Measurements from ENCODE around the gene ZNF774.
A peak's percentile ranks its signal among the peaks of the same experiment; 100 is the strongest.

ZNF774 gene

DNA sequence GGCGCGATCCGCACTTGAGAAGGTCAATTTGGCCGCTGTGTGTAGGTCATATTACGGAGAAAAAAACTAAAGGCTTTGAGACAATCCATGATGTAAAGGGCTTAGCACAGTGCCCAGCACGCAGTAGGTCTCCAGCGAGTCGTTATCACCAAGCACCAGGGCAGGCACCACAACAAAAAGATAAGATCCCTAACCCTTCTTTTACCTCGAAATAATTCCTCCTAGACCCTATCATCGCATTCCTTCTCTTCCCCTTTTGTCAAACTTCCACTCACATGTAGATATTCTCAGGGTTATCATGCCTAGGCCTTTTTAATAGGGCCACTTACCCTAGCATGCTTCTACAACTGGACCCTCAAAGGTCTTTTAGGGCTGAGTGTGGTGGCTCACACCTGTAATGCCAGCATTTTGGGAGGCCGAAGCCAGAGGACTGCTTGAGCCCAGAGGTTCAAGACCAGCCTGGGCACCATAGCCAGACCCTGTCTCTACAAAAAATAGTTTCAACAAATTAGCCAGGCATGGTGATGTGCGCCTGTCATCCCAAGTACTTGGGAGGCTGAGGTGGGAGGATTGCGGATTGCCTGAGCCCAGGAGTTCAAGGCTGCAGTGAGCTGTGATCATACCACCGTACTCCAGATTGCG is 13.5 kb downstream of the ZNF774 start:
- H3K27me3 ChIP-seq (ENCODE audit: insufficient read depth, poor library complexity, severe bottlenecking) = no peaks in the 10 kb centered on the region
- H3K4me3 ChIP-seq (ENCODE audit: severe bottlenecking) = no peak overlapping the region
- peak overlapping the region; percentile 86 for H3K27ac ChIP-seq (ENCODE audit: poor library complexity, severe bottlenecking)
- ATAC-seq (ENCODE audit: low read depth) (no peak), DNase-seq (ENCODE audit: low spot score) (no peak)
- H3K36me3 ChIP-seq (ENCODE audit: low read depth) = peaks cover 5% of the 10 kb centered on the region; the same call in 1 of the 2 replicates
- TF ChIP-seq, protein P1, sequence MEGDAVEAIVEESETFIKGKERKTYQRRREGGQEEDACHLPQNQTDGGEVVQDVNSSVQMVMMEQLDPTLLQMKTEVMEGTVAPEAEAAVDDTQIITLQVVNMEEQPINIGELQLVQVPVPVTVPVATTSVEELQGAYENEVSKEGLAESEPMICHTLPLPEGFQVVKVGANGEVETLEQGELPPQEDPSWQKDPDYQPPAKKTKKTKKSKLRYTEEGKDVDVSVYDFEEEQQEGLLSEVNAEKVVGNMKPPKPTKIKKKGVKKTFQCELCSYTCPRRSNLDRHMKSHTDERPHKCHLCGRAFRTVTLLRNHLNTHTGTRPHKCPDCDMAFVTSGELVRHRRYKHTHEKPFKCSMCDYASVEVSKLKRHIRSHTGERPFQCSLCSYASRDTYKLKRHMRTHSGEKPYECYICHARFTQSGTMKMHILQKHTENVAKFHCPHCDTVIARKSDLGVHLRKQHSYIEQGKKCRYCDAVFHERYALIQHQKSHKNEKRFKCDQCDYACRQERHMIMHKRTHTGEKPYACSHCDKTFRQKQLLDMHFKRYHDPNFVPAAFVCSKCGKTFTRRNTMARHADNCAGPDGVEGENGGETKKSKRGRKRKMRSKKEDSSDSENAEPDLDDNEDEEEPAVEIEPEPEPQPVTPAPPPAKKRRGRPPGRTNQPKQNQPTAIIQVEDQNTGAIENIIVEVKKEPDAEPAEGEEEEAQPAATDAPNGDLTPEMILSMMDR (IDR thresholded peaks at IDR 0.05; ENCODE audit: poor library complexity, severe bottlenecking) = no peak
- peaks cover 31% of the 10 kb centered on the region for H3K4me1 ChIP-seq (ENCODE audit: insufficient read depth, poor library complexity, severe bottlenecking)
- no peaks in the 10 kb centered on the region for H3K9me3 ChIP-seq (ENCODE audit: severe bottlenecking)

DNA sequence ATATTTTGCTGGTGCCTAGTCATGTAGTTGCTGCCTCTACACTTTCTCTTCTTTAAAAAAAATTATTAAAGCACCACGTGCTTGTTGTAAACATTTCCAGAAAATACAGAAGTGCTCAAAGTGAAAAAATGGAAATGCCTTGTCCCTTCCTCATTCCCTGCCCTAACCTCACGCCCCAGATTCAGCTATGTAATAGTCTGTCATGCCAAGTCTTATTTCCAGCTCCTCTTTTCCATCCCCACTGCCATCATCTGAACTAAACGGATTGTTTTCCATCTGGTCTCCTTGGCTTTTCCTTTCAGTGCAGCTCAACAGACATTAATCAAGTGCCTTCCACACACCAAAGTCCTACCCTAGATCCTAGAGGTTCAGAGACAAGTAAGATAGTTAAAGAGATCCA is 15.5 kb downstream of the ZNF774 start:
- H3K9me3 ChIP-seq (ENCODE audit: severe bottlenecking) = no peaks in the 10 kb centered on the region
- H3K36me3 ChIP-seq (ENCODE audit: low read depth) = no peaks in the 10 kb centered on the region
- no peak overlapping the region for H3K27ac ChIP-seq (ENCODE audit: poor library complexity, severe bottlenecking)
- no peak overlapping the region for H3K4me3 ChIP-seq (ENCODE audit: severe bottlenecking)
- TF ChIP-seq, protein P1 (IDR thresholded peaks at IDR 0.05; ENCODE audit: poor library complexity, severe bottlenecking) = no peak
- DNase-seq (ENCODE audit: low spot score) (no peak), ATAC-seq (ENCODE audit: low read depth) (no peak)
- H3K4me1 ChIP-seq (ENCODE audit: insufficient read depth, poor library complexity, severe bottlenecking) = peaks cover 22% of the 10 kb centered on the region
- no peaks in the 10 kb centered on the region for H3K27me3 ChIP-seq (ENCODE audit: insufficient read depth, poor library complexity, severe bottlenecking)

DNA sequence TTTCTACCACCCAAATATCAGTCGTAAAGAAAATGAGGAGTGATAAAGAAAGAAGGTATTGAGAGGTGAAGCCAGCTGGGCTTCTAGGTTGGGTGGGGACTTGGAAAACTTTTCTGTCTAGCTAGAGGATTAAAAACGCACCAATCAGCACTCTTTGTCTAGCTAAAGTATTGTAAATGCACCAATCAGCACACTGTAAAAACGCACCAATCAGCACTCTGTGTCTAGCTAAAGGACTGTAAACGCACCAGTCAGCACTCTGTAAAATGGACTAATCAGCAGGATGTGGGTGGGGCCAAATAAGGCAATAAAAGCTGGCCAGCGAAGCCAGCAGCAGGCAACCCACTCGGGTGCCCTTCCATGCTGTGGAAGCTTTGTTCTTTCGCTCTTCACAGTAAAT is 23.0 kb downstream of the ZNF774 start:
- DNase-seq (ENCODE audit: low spot score) (no peak), ATAC-seq (ENCODE audit: low read depth) (no peak)
- H3K36me3 ChIP-seq (ENCODE audit: low read depth) = no peaks in the 10 kb centered on the region
- H3K27me3 ChIP-seq (ENCODE audit: insufficient read depth, poor library complexity, severe bottlenecking) = no peaks in the 10 kb centered on the region
- no peaks in the 10 kb centered on the region for H3K4me1 ChIP-seq (ENCODE audit: insufficient read depth, poor library complexity, severe bottlenecking)
- H3K9me3 ChIP-seq (ENCODE audit: severe bottlenecking) = no peaks in the 10 kb centered on the region
- no peak overlapping the region for H3K27ac ChIP-seq (ENCODE audit: poor library complexity, severe bottlenecking)
- no peak overlapping the region for H3K4me3 ChIP-seq (ENCODE audit: severe bottlenecking)
- TF ChIP-seq, protein P1 (IDR thresholded peaks at IDR 0.05; ENCODE audit: poor library complexity, severe bottlenecking) = no peak

DNA sequence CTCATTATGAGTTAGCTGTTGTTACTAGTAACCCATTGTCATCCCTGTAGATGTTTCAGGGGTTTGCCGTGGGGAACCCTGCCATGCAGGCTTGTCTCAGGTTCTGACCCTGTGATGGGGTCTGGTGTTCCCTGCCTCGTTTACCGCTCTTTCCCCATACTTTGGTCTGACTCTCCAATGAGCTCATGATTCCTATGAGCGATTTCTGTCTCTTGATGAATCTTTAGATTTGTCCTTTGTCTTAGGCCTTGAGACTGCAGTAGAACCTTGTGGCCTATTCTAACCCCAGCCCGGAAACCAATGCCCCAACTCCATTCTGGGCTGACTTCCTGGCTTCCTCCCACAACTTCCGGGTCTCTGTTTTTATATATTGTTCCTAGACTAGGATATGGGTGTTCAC is 24.7 kb downstream of the ZNF774 start:
- H3K4me1 ChIP-seq (ENCODE audit: insufficient read depth, poor library complexity, severe bottlenecking) = no peaks in the 10 kb centered on the region
- no peaks in the 10 kb centered on the region for H3K36me3 ChIP-seq (ENCODE audit: low read depth)
- ATAC-seq (ENCODE audit: low read depth) = no peak; the same call in 2 of the 3 replicates
- H3K27me3 ChIP-seq (ENCODE audit: insufficient read depth, poor library complexity, severe bottlenecking) = no peaks in the 10 kb centered on the region
- TF ChIP-seq, protein P1 (IDR thresholded peaks at IDR 0.05; ENCODE audit: poor library complexity, severe bottlenecking) = no peak
- no peaks in the 10 kb centered on the region for H3K9me3 ChIP-seq (ENCODE audit: severe bottlenecking)
- H3K4me3 ChIP-seq (ENCODE audit: severe bottlenecking) = no peak overlapping the region
- DNase-seq (ENCODE audit: low spot score) = no peak
- H3K27ac ChIP-seq (ENCODE audit: poor library complexity, severe bottlenecking) = no peak overlapping the region

DNA sequence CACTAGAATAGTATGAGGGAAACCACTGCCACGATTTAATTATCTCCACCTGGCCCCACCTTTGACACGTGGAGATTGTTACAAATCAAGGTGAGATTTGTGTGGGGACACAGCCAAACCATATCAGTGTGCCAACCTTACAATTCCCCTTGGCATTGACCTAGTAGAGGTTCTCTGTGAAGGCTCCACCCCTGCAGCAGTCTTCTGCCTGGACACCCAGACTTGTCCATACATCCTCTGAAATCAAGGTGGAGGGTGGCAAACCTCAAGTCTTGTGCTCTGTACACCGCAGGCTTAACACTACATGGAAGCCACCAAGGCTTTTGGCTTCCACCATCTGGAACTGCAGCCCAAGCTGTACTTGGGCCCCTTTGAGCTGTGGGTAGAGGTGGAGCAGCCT is 27.2 kb downstream of the ZNF774 start:
- no peaks in the 10 kb centered on the region for H3K36me3 ChIP-seq (ENCODE audit: low read depth)
- no peaks in the 10 kb centered on the region for H3K9me3 ChIP-seq (ENCODE audit: severe bottlenecking)
- DNase-seq (ENCODE audit: low spot score) (no peak), ATAC-seq (ENCODE audit: low read depth) (no peak)
- H3K27me3 ChIP-seq (ENCODE audit: insufficient read depth, poor library complexity, severe bottlenecking) = no peaks in the 10 kb centered on the region
- no peak overlapping the region for H3K4me3 ChIP-seq (ENCODE audit: severe bottlenecking)
- H3K4me1 ChIP-seq (ENCODE audit: insufficient read depth, poor library complexity, severe bottlenecking) = no peaks in the 10 kb centered on the region
- no peak overlapping the region for H3K27ac ChIP-seq (ENCODE audit: poor library complexity, severe bottlenecking)
- TF ChIP-seq, protein P1 (IDR thresholded peaks at IDR 0.05; ENCODE audit: poor library complexity, severe bottlenecking) = no peak

Data from RWPE2 (cell line).